Endodermal cell (in vitro differentiated cells): Measurements from ENCODE around the gene RPL29. TPM values are rescaled to one million over a fixed set of nuclear protein-coding genes. Genes with fewer than 3 reads are reported as not detected.

Experiments
- DNase-seq: peaks from one replicate; pipeline ENCODE4 v3.0.0-alpha.2; 2017
- H3K27ac ChIP-seq: 2 replicates; pipeline ENCODE4 v1.5.1; 2013; ENCODE audit warnings: mild to moderate bottlenecking, low read depth, low read length, moderate library complexity
- H3K27me3 ChIP-seq: 2 replicates; pipeline ENCODE4 v1.6.1; 2013; ENCODE audit warnings: mild to moderate bottlenecking, low read length, moderate library complexity; ENCODE audit not compliant: insufficient read depth, control insufficient read depth, poor library complexity, severe bottlenecking
- H3K36me3 ChIP-seq: 2 replicates; pipeline ENCODE4 v1.7.0; 2013; ENCODE audit warnings: mild to moderate bottlenecking, low read length, moderate library complexity; ENCODE audit not compliant: control insufficient read depth, insufficient read depth
- H3K4me1 ChIP-seq: one replicate; pipeline ENCODE4 v1.7.0; 2013; ENCODE audit warnings: low read length; ENCODE audit not compliant: control insufficient read depth, insufficient read depth
- H3K4me3 ChIP-seq: 2 replicates; pipeline ENCODE4 v1.5.1; 2013; ENCODE audit warnings: mild to moderate bottlenecking, low read length, moderate library complexity
- H3K9ac ChIP-seq: 2 replicates; pipeline ENCODE4 v1.6.1; 2013; ENCODE audit warnings: mild to moderate bottlenecking, low read length, moderate library complexity; ENCODE audit not compliant: poor library complexity, severe bottlenecking; ENCODE audit errors: extremely low read depth
- H3K9me3 ChIP-seq: 2 replicates; pipeline ENCODE4 v1.6.1; 2013; ENCODE audit warnings: mild to moderate bottlenecking, low read length, moderate library complexity; ENCODE audit not compliant: control insufficient read depth
- H3K27ac Mint-ChIP-seq: 2 replicates; pipeline ENCODE4 v1.8.0; 2020; ENCODE audit warnings: mixed read lengths
- H3K27me3 Mint-ChIP-seq: 2 replicates; pipeline ENCODE4 v1.8.0; 2021; ENCODE audit warnings: mild to moderate bottlenecking, mixed read lengths; ENCODE audit not compliant: insufficient read depth
- H3K36me3 Mint-ChIP-seq: 2 replicates; pipeline ENCODE4 v1.8.0; 2020; ENCODE audit warnings: low read depth, mixed read lengths
- H3K4me1 Mint-ChIP-seq: 2 replicates; pipeline ENCODE4 v1.8.0; 2020; ENCODE audit warnings: mixed read lengths
- H3K4me3 Mint-ChIP-seq: 2 replicates; pipeline ENCODE4 v1.8.0; 2020; ENCODE audit warnings: mild to moderate bottlenecking, moderate library complexity, mixed read lengths
- H3K9me3 Mint-ChIP-seq: 2 replicates; pipeline ENCODE4 v1.8.0; 2020; ENCODE audit warnings: mild to moderate bottlenecking, mixed read lengths
- CTCF ChIP-seq: fragments of 200-600 bp; sonication (generic); conservative IDR thresholded peaks from 2 replicates; pipeline ENCODE4 v1.5.0; 2021; ENCODE audit warnings: antibody characterized with exemption, mild to moderate bottlenecking
- WGBS, 2 experiments: methylation state at CpG; one replicate each; pipeline versions ENCODE4 v1.1.5 to v1.1.7; 2013; ENCODE audit warnings: missing lambda C conversion rate in 2 of 2, mixed read lengths in 1 of 2; ENCODE audit not compliant: insufficient coverage in 1 of 2, insufficient read length in 1 of 2; 5-methylcytosine and 5-hydroxymethylcytosine counted together
- total RNA-seq, 2 donors: library from RNA; stranded (reverse); fragmentation: NEBNext Ultra II Directional in 1 of 2; extraction: Animal tissue kit (Norgen Biotek cat#: 25700) in 1 of 2; gene quantifications; 2 replicates in 1 of 2; 3 replicates in 1 of 2; pipeline ENCODE4 v1.2.1, GENCODE V29; 2021

RPL29 gene
- total RNA-seq, 2 donors from 2014 or later = 1,325 to 1,600 TPM

GRCh38 chr3:52017586-52017985, 21.9 kb upstream of the RPL29 start:
- no peak for DNase-seq
- H3K9me3 Mint-ChIP-seq = no peaks in the 10 kb centered on the region
- no peaks in the 10 kb centered on the region for H3K27me3 Mint-ChIP-seq
- H3K27ac Mint-ChIP-seq = no peak overlapping the region
- Histone ChIP-seq H3K4me1 (no peaks in the 10 kb centered on the region), H3K27ac (no peak overlapping the region), H3K9me3 (no peaks in the 10 kb centered on the region), H3K9ac (no peak overlapping the region), H3K36me3 (no peaks in the 10 kb centered on the region), H3K4me3 (no peak overlapping the region), H3K27me3 (no peaks in the 10 kb centered on the region)
- no peak for TF ChIP-seq CTCF
- H3K4me3 Mint-ChIP-seq = no peak overlapping the region
- H3K36me3 Mint-ChIP-seq = no peaks in the 10 kb centered on the region
- 86 to 92% methylated on average over 9 to 11 of the region's 11 CpGs for WGBS, 2 experiments
- no peaks in the 10 kb centered on the region for H3K4me1 Mint-ChIP-seq

- no peaks in the 10 kb centered on the region for H3K36me3 ChIP-seq
- no peaks in the 10 kb centered on the region for H3K4me1 Mint-ChIP-seq
- no peaks in the 10 kb centered on the region for H3K36me3 Mint-ChIP-seq
- H3K9me3 ChIP-seq = no peaks in the 10 kb centered on the region
- H3K9me3 Mint-ChIP-seq = no peaks in the 10 kb centered on the region
- no peak overlapping the region for H3K4me3 ChIP-seq
- no peak overlapping the region for H3K9ac ChIP-seq
- H3K27ac ChIP-seq = no peak overlapping the region
- no peak overlapping the region for H3K4me3 Mint-ChIP-seq
- WGBS, 2 experiments = 93 to 95% methylated on average over 4 to 13 of the region's 13 CpGs
- H3K27me3 Mint-ChIP-seq = peaks cover 2% of the 10 kb centered on the region
- H3K27me3 ChIP-seq = no peaks in the 10 kb centered on the region
- no peak for DNase-seq
- no peaks in the 10 kb centered on the region for H3K4me1 ChIP-seq
- no peak for TF ChIP-seq CTCF
- H3K27ac Mint-ChIP-seq = no peak overlapping the region
These were observed 19.9 kb upstream of the RPL29 start for GRCh38 chr3:52015438-52016228.

- H3K4me1 ChIP-seq = no peaks in the 10 kb centered on the region
- TF ChIP-seq CTCF = peak; percentile 82
- DNase-seq = peak; percentile 85
- Mint-ChIP-seq H3K4me1 (no peaks in the 10 kb centered on the region), H3K9me3 (no peaks in the 10 kb centered on the region), H3K27me3 (peaks cover 4% of the 10 kb centered on the region), H3K36me3 (no peaks in the 10 kb centered on the region), H3K4me3 (no peak overlapping the region), H3K27ac (no peak overlapping the region)
- no peaks in the 10 kb centered on the region for H3K27me3 ChIP-seq
- H3K9me3 ChIP-seq = no peaks in the 10 kb centered on the region
- no peak overlapping the region for H3K27ac ChIP-seq
- H3K36me3 ChIP-seq = no peaks in the 10 kb centered on the region
- no peak overlapping the region for H3K9ac ChIP-seq
- H3K4me3 ChIP-seq = no peak overlapping the region
- 80 to 81% methylated on average over 7 to 8 of the region's 8 CpGs for WGBS, 2 experiments
These were observed 18.9 kb upstream of the RPL29 start for GRCh38 chr3:52014613-52015012.
